Measurements from ENCODE around the gene EGFLAM.

- no peak for TF ChIP-seq CTCF (IDR thresholded peaks at IDR 0.05; ENCODE audit: insufficient read depth, low read length, poor library complexity, severe bottlenecking)
- TF ChIP-seq EZH2phosphoT487 (conservative IDR thresholded peaks at IDR 0.05; ENCODE audit: low read length) = no peak
These were observed 117.1 kb downstream of the EGFLAM start for GRCh38 chr5:38375423-38375822.
